ENCODE measurements around the gene PSMA5. TPM values are rescaled to one million over a fixed set of nuclear protein-coding genes. Genes with fewer than 3 reads are reported as not detected.
"Not testable (repeated sequence)": the region's sequence is repeated elsewhere in the genome, so short reads cannot be mapped to it uniquely, and the experiment has no call there.

PSMA5 gene
- 10 to 100 TPM; 26.2 to 36.2 (median 31.5) TPM for total RNA-seq

DNA sequence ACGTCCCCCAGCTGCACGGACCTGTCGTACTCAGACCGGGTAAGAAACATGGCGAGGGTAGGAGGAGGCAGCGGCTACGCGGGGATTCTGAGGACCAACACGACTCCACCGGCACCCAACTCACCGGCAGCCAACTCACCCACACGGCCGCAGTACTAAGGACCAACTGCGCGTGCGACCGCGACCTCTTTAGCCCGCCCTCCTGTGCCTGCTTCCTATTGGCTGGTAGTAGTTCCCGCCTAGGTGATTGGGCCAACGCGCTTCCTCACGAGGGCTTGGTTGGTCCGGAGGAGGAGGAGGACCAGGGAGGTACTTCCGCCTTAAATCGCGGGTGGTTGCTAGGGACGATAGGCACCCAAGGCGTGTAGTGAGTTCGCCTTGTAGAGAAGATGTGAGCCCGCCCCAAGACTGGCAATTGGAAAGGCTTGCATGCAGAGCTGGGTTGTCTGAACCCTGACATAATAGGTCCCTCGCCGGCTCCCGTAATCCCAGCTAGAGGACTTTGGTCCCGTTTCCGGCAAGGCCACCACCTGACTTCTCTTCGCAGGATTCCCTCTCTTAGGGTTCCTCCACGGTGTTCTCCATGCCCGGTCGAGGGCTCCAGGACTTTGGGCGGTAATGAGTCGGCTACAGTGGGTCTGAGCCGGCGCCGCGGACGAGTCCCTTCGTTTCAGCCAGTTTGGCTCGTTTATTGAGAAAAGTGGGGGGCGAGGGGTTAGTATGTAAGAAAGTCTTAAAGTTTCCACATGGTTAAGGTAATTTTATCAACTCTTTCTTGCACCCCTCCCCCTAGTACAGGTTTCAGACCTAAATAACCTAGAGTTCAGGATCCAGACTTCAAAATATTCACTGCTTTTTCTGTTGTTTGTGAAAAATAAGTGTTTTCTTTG, at the start of gene PSMA5:
PSMA5 (minus strand) TSS at position 168 of the 890 bp plus-strand sequence; CDS start at position 50, 118 bp downstream.
- Histone ChIP-seq H3K36me3 (no peaks in the 10 kb centered on the region), H3K4me3 (peak within 1 kb of the TSS; percentile 70), H3K9me3 (no peaks in the 10 kb centered on the region), H3K27me3 (no peaks in the 10 kb centered on the region), H3K27ac (peak within 1 kb of the TSS; percentile 82), H3K4me1 (peaks cover 28% of the 10 kb centered on the region)
- TF ChIP-seq POLR2AphosphoS5 (IDR thresholded peaks at IDR 0.05): peak in 2 of 3 donors; percentile 63 to 68
- peak in 1 of 2 donors; percentile 71 for TF ChIP-seq POLR2A (IDR thresholded peaks at IDR 0.05)
- TF ChIP-seq, protein P1, sequence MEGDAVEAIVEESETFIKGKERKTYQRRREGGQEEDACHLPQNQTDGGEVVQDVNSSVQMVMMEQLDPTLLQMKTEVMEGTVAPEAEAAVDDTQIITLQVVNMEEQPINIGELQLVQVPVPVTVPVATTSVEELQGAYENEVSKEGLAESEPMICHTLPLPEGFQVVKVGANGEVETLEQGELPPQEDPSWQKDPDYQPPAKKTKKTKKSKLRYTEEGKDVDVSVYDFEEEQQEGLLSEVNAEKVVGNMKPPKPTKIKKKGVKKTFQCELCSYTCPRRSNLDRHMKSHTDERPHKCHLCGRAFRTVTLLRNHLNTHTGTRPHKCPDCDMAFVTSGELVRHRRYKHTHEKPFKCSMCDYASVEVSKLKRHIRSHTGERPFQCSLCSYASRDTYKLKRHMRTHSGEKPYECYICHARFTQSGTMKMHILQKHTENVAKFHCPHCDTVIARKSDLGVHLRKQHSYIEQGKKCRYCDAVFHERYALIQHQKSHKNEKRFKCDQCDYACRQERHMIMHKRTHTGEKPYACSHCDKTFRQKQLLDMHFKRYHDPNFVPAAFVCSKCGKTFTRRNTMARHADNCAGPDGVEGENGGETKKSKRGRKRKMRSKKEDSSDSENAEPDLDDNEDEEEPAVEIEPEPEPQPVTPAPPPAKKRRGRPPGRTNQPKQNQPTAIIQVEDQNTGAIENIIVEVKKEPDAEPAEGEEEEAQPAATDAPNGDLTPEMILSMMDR (IDR thresholded peaks at IDR 0.05): no peak
- peak; percentile 99 for DNase-seq (ENCODE audit: low spot score in 2 of 2)
- under 1% methylated on average over 42 of the region's 50 CpGs for WGBS

DNA sequence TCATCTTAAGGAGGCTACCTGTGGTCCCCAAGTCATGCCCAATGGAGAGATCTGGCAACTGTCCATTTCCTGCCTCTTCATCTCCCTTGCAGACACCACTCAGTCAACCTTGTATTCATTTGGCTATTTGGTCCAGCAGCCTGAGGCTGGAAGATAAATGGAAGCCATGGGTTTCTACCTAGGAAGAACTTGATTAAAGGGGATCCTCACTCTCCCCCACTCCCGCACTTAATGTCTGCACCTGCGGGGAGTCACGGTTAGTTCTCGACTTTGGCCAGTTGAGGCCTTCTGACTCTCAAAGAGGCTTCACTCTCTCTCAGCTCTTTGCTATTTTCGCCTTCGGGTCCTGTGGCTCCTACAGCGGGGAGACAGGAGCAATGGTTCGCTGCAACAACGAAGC, 49.0 kb upstream of the PSMA5 start:
- no peaks in the 10 kb centered on the region for H3K9me3 ChIP-seq
- DNase-seq (ENCODE audit: low spot score in 2 of 2): no peak
- H3K36me3 ChIP-seq: no peaks in the 10 kb centered on the region
- H3K4me1 ChIP-seq: no peaks in the 10 kb centered on the region
- H3K27ac ChIP-seq: no peak overlapping the region
- whole genome bisulfite sequencing: 85% methylated on average over 9 of the region's 9 CpGs
- peaks cover 32% of the 10 kb centered on the region for H3K27me3 ChIP-seq
- H3K4me3 ChIP-seq: no peak overlapping the region
- TF ChIP-seq POLR2AphosphoS5 (IDR thresholded peaks at IDR 0.05) (no peak), POLR2A (IDR thresholded peaks at IDR 0.05) (no peak), EP300 (IDR thresholded peaks at IDR 0.05) (no peak)
- TF ChIP-seq, protein P1 (IDR thresholded peaks at IDR 0.05): no peak

- Histone ChIP-seq H3K27me3 (peaks cover 36% of the 10 kb centered on the region), H3K9me3 (no peaks in the 10 kb centered on the region), H3K27ac (no peak overlapping the region), H3K4me1 (no peaks in the 10 kb centered on the region), H3K4me3 (no peak overlapping the region), H3K36me3 (no peaks in the 10 kb centered on the region)
- WGBS: 91% methylated on average over 1 of the region's 1 CpG
- DNase-seq (ENCODE audit: low spot score in 2 of 2): no peak
- no peak for TF ChIP-seq POLR2AphosphoS5 (IDR thresholded peaks at IDR 0.05)
- TF ChIP-seq, protein P1 (IDR thresholded peaks at IDR 0.05): no peak
- TF ChIP-seq POLR2A (IDR thresholded peaks at IDR 0.05): no peak
- no peak for TF ChIP-seq EP300 (IDR thresholded peaks at IDR 0.05)
Measured at GRCh38 chr1:109474697-109475096, 48.4 kb upstream of the PSMA5 start.

DNA sequence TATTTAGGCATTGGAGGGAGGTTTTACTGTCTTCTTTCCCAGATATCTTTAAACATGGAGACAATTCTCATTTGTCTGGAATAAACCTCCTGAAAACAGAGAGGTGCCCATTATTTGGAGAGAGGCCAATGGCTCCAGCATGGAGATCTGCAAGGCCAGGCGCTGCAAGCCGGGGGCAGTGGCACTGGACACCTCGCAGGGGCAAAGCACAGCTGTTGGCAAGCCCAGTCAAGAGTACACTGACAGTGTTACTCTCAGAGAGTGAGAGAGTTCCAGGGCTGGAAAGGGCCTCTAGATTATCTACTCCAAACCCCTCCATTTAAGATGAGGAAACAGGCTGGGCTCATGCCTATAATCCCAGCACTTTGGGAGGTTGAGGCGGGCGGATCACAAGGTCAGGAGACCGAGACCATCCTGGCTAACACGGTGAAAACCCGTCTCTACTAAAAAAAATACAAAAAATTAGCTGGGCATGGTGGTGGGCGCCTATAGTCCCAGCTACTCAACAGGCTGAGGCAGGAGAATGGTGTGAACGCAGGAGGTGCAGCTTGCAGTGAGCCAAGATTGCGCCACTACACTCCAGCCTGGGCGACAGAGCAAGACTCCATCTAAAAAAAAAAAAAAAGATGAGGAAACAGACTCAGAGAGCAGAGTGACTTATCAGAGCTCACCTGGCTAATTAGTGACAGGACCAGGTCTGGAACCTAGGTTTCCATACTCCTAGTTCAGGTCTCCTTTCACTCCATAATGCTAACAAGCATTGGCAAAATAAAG, 47.2 kb upstream of the PSMA5 start:
- H3K36me3 ChIP-seq; H3K4me1 ChIP-seq; H3K9me3 ChIP-seq; DNase-seq (ENCODE audit: low spot score in 2 of 2); H3K4me3 ChIP-seq; H3K27ac ChIP-seq: not testable (repeated sequence)
- 82% methylated on average over 12 of the region's 12 CpGs for WGBS
- H3K27me3 ChIP-seq: peaks cover 43% of the 10 kb centered on the region

- no peak for DNase-seq (ENCODE audit: low spot score in 2 of 2)
- H3K27me3 ChIP-seq: peaks cover 44% of the 10 kb centered on the region
- H3K4me1 ChIP-seq: no peaks in the 10 kb centered on the region
- H3K36me3 ChIP-seq: no peaks in the 10 kb centered on the region
- no peak overlapping the region for H3K4me3 ChIP-seq
- 46% methylated on average over 3 of the region's 3 CpGs for WGBS
- no peaks in the 10 kb centered on the region for H3K9me3 ChIP-seq
- H3K27ac ChIP-seq: no peak overlapping the region
- TF ChIP-seq POLR2A (IDR thresholded peaks at IDR 0.05): no peak
- TF ChIP-seq EP300 (IDR thresholded peaks at IDR 0.05): no peak
- no peak for TF ChIP-seq POLR2AphosphoS5 (IDR thresholded peaks at IDR 0.05)
- TF ChIP-seq, protein P1 (IDR thresholded peaks at IDR 0.05): no peak
Measured at GRCh38 chr1:109472779-109473178, 46.5 kb upstream of the PSMA5 start.

Measured in suprapubic skin (tissue), 4 donors.